MM.1S (cell line): ENCODE results near the gene ELF3.

ENCODE experiments used
- DNase-seq: peaks from one replicate; pipeline ENCODE4 v3.0.0-alpha.2; 2015
- H2AFZ ChIP-seq: fragments of 300-600 bp; sonication (generic); 2 replicates; pipeline ENCODE4 v1.6.0; 2016; ENCODE audit warnings: antibody characterized with exemption, low read length
- H3F3A ChIP-seq: fragments of 300-600 bp; sonication (generic); 2 replicates; pipeline ENCODE4 v1.6.1; 2016; ENCODE audit warnings: mild to moderate bottlenecking, antibody characterized with exemption, low read length, moderate library complexity, mixed read lengths; ENCODE audit not compliant: insufficient read depth
- H3K27ac ChIP-seq: fragments of 300-600 bp; sonication (generic); 2 replicates; pipeline ENCODE4 v1.5.1; 2016; ENCODE audit warnings: mild to moderate bottlenecking, low read length
- H3K27me3 ChIP-seq: fragments of 300-600 bp; sonication (generic); replicated peaks from 2 replicates; pipeline ENCODE4 v1.6.0; 2016; ENCODE audit warnings: low read length; ENCODE audit not compliant: insufficient read depth
- H3K36me3 ChIP-seq: fragments of 300-600 bp; sonication (generic); replicated peaks from 2 replicates; pipeline ENCODE4 v1.6.1; 2016; ENCODE audit warnings: mild to moderate bottlenecking, low read length, mixed read lengths; ENCODE audit not compliant: insufficient read depth
- H3K4me1 ChIP-seq: fragments of 300-600 bp; sonication (generic); 2 replicates; pipeline ENCODE4 v1.6.1; 2016; ENCODE audit warnings: low read length, mixed read lengths
- H3K4me2 ChIP-seq: fragments of 300-600 bp; sonication (generic); 2 replicates; pipeline ENCODE4 v1.6.0; 2016; ENCODE audit warnings: low read depth, low read length
- H3K4me3 ChIP-seq: fragments of 300-600 bp; sonication (generic); 2 replicates; pipeline ENCODE4 v1.5.1; 2016; ENCODE audit warnings: low read length, mixed read lengths
- H3K79me2 ChIP-seq: fragments of 300-600 bp; sonication (generic); 2 replicates; pipeline ENCODE4 v1.6.1; 2016; ENCODE audit warnings: mixed run types, low read length, mixed read lengths
- H3K9ac ChIP-seq: fragments of 300-600 bp; sonication (generic); 2 replicates; pipeline ENCODE4 v1.6.1; 2016; ENCODE audit warnings: low read length, mixed read lengths
- H3K9me2 ChIP-seq: fragments of 300-600 bp; sonication (generic); replicated peaks from 2 replicates; pipeline ENCODE4 v1.6.1; 2016; ENCODE audit warnings: mild to moderate bottlenecking, low read length, mixed read lengths; ENCODE audit not compliant: insufficient read depth
- H3K9me3 ChIP-seq: fragments of 300-600 bp; sonication (generic); replicated peaks from 2 replicates; pipeline ENCODE4 v1.6.1; 2016; ENCODE audit warnings: mild to moderate bottlenecking, low read length, mixed read lengths; ENCODE audit not compliant: insufficient read depth
- H4K20me1 ChIP-seq: fragments of 300-600 bp; sonication (generic); 2 replicates; pipeline ENCODE4 v1.6.1; 2016; ENCODE audit warnings: mild to moderate bottlenecking, low read length, moderate library complexity, mixed read lengths; ENCODE audit not compliant: insufficient read depth
- CTCF ChIP-seq: fragments of 300-600 bp; sonication (generic); IDR thresholded peaks from 2 replicates; pipeline ENCODE4 v1.5.1; 2016; ENCODE audit warnings: antibody characterized with exemption, low read length, mixed read lengths
- EZH2 ChIP-seq: fragments of 300-600 bp; sonication (generic); optimal IDR thresholded peaks from 2 replicates; pipeline ENCODE3; 2017; ENCODE audit warnings: low read depth, mild to moderate bottlenecking, antibody characterized with exemption, low read length, mixed read lengths
- EZH2phosphoT487 ChIP-seq: fragments of 300-600 bp; sonication (generic); IDR thresholded peaks from 2 replicates; pipeline ENCODE4 v1.6.1; 2018; ENCODE audit warnings: antibody characterized with exemption, low read length

Gene ELF3

GRCh38 chr1:202023001-202023433 lies 12.6 kb downstream of the ELF3 start:
- Histone ChIP-seq H3K9me2 (no peaks in the 10 kb centered on the region), H3K36me3 (no peaks in the 10 kb centered on the region), H4K20me1 (no peaks in the 10 kb centered on the region), H2AFZ (no peak overlapping the region), H3K4me3 (no peak overlapping the region), H3F3A (no peaks in the 10 kb centered on the region), H3K27me3 (no peaks in the 10 kb centered on the region), H3K4me1 (no peaks in the 10 kb centered on the region), H3K9me3 (no peaks in the 10 kb centered on the region), H3K4me2 (no peak overlapping the region), H3K27ac (no peak overlapping the region), H3K79me2 (no peaks in the 10 kb centered on the region), H3K9ac (no peak overlapping the region)
- TF ChIP-seq CTCF (no peak), EZH2phosphoT487 (no peak), EZH2 (no peak)
- DNase-seq: no peak

- Histone ChIP-seq H3K79me2 (no peaks in the 10 kb centered on the region), H3K4me3 (no peak overlapping the region), H3K27me3 (no peaks in the 10 kb centered on the region), H2AFZ (no peak overlapping the region), H3K9ac (no peak overlapping the region), H4K20me1 (no peaks in the 10 kb centered on the region), H3K9me2 (no peaks in the 10 kb centered on the region), H3K36me3 (no peaks in the 10 kb centered on the region), H3K4me2 (no peak overlapping the region), H3K4me1 (peaks cover under 1% of the 10 kb centered on the region), H3K9me3 (no peaks in the 10 kb centered on the region), H3F3A (no peaks in the 10 kb centered on the region), H3K27ac (no peak overlapping the region)
- DNase-seq: no peak
- TF ChIP-seq EZH2 (no peak), EZH2phosphoT487 (no peak), CTCF (no peak)
These were observed 18.8 kb downstream of the ELF3 start for GRCh38 chr1:202029171-202029665.

- no peak overlapping the region for H3K4me3 ChIP-seq
- no peak overlapping the region for H3K4me2 ChIP-seq
- H3K27ac ChIP-seq: no peak overlapping the region
These were observed 19.3 kb downstream of the ELF3 start for GRCh38 chr1:202029727-202030126.

More at GRCh38 chr1:202029727-202030126, 19.3 kb downstream of the ELF3 start:
- no peaks in the 10 kb centered on the region for H3K79me2 ChIP-seq
- H3K9me3 ChIP-seq: no peaks in the 10 kb centered on the region
- H3K9me2 ChIP-seq: no peaks in the 10 kb centered on the region
- no peaks in the 10 kb centered on the region for H3F3A ChIP-seq
- H3K36me3 ChIP-seq: no peaks in the 10 kb centered on the region
- no peaks in the 10 kb centered on the region for H4K20me1 ChIP-seq
- H3K4me1 ChIP-seq: peaks cover 4% of the 10 kb centered on the region
- no peak overlapping the region for H3K9ac ChIP-seq
- no peak for TF ChIP-seq EZH2
- TF ChIP-seq CTCF: no peak
- no peak overlapping the region for H2AFZ ChIP-seq
- no peak for DNase-seq
- H3K27me3 ChIP-seq: no peaks in the 10 kb centered on the region
